HEK293T (cell line): ENCODE measurements around the gene DLK1.

Source experiments
- FOXM1 ChIP-seq: fragments of 450-650 bp; IDR thresholded peaks from 2 replicates; pipeline ENCODE4 v1.6.1; 2017; ENCODE audit warnings: mild to moderate bottlenecking, borderline replicate concordance
- SP1 ChIP-seq: fragments of 450-650 bp; IDR thresholded peaks from 2 replicates; pipeline ENCODE4 v1.6.1; 2017

- TF ChIP-seq FOXM1 (no peak), SP1 (no peak)
These were observed 48.7 kb downstream of the DLK1 start for GRCh38 chr14:100775351-100775830.
